ENCODE results near the gene RPS13.

GRCh38 chr11:17121981-17122380, 44.5 kb upstream of the RPS13 start:
- no peak for TF ChIP-seq CTCF (conservative IDR thresholded peaks at IDR 0.05 in 1 of 2, IDR thresholded peaks at IDR 0.05 in 1 of 2; ENCODE audit: extremely low read depth in 1 of 2, insufficient read depth in 1 of 2, low read depth in 1 of 2, low read length in 2 of 2)
- no peak for TF ChIP-seq EZH2 (IDR thresholded peaks at IDR 0.05; ENCODE audit: borderline replicate concordance, low read length)
